ENCODE results near the gene PTPRG.

DNA sequence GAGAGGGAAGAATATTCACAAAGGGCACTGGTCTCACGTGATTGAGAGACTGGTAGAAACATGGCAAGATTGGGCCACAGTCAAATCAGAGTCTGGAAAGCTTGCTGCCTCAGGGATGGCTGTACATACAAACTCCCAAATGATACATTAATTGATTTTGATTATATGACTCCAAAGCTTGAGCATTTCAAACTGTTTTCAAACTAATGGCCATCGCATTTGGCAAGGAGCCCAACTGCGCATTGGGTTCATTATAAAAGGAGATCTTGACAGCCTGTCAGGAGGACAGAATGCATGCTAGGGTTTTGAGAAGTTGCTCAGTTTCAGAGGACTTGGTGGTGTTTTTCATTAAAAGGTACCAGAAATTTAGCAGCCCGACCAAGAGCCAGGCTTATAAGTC, 117.7 kb downstream of the PTPRG start:
- TF ChIP-seq, protein P1, sequence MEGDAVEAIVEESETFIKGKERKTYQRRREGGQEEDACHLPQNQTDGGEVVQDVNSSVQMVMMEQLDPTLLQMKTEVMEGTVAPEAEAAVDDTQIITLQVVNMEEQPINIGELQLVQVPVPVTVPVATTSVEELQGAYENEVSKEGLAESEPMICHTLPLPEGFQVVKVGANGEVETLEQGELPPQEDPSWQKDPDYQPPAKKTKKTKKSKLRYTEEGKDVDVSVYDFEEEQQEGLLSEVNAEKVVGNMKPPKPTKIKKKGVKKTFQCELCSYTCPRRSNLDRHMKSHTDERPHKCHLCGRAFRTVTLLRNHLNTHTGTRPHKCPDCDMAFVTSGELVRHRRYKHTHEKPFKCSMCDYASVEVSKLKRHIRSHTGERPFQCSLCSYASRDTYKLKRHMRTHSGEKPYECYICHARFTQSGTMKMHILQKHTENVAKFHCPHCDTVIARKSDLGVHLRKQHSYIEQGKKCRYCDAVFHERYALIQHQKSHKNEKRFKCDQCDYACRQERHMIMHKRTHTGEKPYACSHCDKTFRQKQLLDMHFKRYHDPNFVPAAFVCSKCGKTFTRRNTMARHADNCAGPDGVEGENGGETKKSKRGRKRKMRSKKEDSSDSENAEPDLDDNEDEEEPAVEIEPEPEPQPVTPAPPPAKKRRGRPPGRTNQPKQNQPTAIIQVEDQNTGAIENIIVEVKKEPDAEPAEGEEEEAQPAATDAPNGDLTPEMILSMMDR (IDR thresholded peaks at IDR 0.05), result no peak
- TF ChIP-seq, protein P2, sequence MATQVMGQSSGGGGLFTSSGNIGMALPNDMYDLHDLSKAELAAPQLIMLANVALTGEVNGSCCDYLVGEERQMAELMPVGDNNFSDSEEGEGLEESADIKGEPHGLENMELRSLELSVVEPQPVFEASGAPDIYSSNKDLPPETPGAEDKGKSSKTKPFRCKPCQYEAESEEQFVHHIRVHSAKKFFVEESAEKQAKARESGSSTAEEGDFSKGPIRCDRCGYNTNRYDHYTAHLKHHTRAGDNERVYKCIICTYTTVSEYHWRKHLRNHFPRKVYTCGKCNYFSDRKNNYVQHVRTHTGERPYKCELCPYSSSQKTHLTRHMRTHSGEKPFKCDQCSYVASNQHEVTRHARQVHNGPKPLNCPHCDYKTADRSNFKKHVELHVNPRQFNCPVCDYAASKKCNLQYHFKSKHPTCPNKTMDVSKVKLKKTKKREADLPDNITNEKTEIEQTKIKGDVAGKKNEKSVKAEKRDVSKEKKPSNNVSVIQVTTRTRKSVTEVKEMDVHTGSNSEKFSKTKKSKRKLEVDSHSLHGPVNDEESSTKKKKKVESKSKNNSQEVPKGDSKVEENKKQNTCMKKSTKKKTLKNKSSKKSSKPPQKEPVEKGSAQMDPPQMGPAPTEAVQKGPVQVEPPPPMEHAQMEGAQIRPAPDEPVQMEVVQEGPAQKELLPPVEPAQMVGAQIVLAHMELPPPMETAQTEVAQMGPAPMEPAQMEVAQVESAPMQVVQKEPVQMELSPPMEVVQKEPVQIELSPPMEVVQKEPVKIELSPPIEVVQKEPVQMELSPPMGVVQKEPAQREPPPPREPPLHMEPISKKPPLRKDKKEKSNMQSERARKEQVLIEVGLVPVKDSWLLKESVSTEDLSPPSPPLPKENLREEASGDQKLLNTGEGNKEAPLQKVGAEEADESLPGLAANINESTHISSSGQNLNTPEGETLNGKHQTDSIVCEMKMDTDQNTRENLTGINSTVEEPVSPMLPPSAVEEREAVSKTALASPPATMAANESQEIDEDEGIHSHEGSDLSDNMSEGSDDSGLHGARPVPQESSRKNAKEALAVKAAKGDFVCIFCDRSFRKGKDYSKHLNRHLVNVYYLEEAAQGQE (IDR thresholded peaks at IDR 0.05; ENCODE audit: insufficient read depth in 1 of 2, low read depth in 2 of 2, low read length in 1 of 2), result no peak
- no peak for TF ChIP-seq SIN3A (IDR thresholded peaks at IDR 0.05; ENCODE audit: borderline replicate concordance, insufficient read depth, low read depth, low read length)

All from Panc1 (cell line).